A549 (cell line): ENCODE results near the gene FOCAD.

Experiments used
- CTCF ChIP-seq: fragments of >200 bp; sonication (Bioruptor Twin); formaldehyde crosslinking; IDR thresholded peaks from 3 replicates; pipeline ENCODE4 v1.5.1; 2016
- EHMT2 ChIP-seq: fragments of 200-600 bp; sonication (generic); IDR thresholded peaks from 2 replicates; pipeline ENCODE4 v1.6.1; 2016; ENCODE audit warnings: antibody characterized with exemption, low read depth, mild to moderate bottlenecking, moderate library complexity
- HDAC2 ChIP-seq: fragments of 200-600 bp; sonication (generic); IDR thresholded peaks from 2 replicates; pipeline ENCODE4 v1.6.1; 2016
- JUNB ChIP-seq: fragments of >200 bp; sonication (Bioruptor Twin); formaldehyde crosslinking; IDR thresholded peaks from 2 replicates; pipeline ENCODE4 v1.6.1; 2016
- KDM1A ChIP-seq: fragments of 200-600 bp; sonication (generic); IDR thresholded peaks from 2 replicates; pipeline ENCODE4 v1.6.1; 2016; ENCODE audit warnings: low read depth, mild to moderate bottlenecking
- MAX ChIP-seq: IDR thresholded peaks from 2 replicates; pipeline ENCODE4 v1.6.1; 2012
- POLR2A ChIP-seq: IDR thresholded peaks from 2 replicates; pipeline ENCODE4 v1.6.1; 2012; ENCODE audit warnings: mild to moderate bottlenecking, low read length
- RCOR1 ChIP-seq: fragments of 150-350 bp; IDR thresholded peaks from 2 replicates; pipeline ENCODE4 v1.6.1; 2014; ENCODE audit warnings: antibody characterized with exemption, low read length, low read depth
- SMC3 ChIP-seq: fragments of >200 bp; sonication (Bioruptor Twin); formaldehyde crosslinking; IDR thresholded peaks from 3 replicates; pipeline ENCODE4 v1.6.1; 2018; ENCODE audit warnings: inconsistent platforms
- TF ChIP-seq, protein P1 (sequence below): fragments of 450-650 bp; IDR thresholded peaks from 2 replicates; pipeline ENCODE4 v1.6.1; 2014; ENCODE audit warnings: antibody characterized with exemption
- TF ChIP-seq, protein P2 (sequence below): fragments of 150-350 bp; IDR thresholded peaks from 2 replicates; pipeline ENCODE4 v1.6.1; 2014; ENCODE audit warnings: low read depth, mild to moderate bottlenecking, low read length

GRCh38 chr9:20921362-20921761 is 237.3 kb downstream of the FOCAD start:
- TF ChIP-seq POLR2A: no peak
- no peak for TF ChIP-seq EHMT2
- no peak for TF ChIP-seq CTCF
- no peak for TF ChIP-seq MAX
- TF ChIP-seq, protein P1, sequence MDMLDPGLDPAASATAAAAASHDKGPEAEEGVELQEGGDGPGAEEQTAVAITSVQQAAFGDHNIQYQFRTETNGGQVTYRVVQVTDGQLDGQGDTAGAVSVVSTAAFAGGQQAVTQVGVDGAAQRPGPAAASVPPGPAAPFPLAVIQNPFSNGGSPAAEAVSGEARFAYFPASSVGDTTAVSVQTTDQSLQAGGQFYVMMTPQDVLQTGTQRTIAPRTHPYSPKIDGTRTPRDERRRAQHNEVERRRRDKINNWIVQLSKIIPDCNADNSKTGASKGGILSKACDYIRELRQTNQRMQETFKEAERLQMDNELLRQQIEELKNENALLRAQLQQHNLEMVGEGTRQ: no peak
- no peak for TF ChIP-seq JUNB
- no peak for TF ChIP-seq RCOR1
- no peak for TF ChIP-seq KDM1A
- TF ChIP-seq, protein P2, sequence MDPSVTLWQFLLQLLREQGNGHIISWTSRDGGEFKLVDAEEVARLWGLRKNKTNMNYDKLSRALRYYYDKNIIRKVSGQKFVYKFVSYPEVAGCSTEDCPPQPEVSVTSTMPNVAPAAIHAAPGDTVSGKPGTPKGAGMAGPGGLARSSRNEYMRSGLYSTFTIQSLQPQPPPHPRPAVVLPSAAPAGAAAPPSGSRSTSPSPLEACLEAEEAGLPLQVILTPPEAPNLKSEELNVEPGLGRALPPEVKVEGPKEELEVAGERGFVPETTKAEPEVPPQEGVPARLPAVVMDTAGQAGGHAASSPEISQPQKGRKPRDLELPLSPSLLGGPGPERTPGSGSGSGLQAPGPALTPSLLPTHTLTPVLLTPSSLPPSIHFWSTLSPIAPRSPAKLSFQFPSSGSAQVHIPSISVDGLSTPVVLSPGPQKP: no peak
- TF ChIP-seq HDAC2: no peak
- TF ChIP-seq SMC3: no peak
